Measurements from ENCODE around the gene TOP3B. TPM values are rescaled to one million over a fixed set of nuclear protein-coding genes. Genes with fewer than 3 reads are reported as not detected.

The TOP3B gene
- total RNA-seq, 2 donors from 2014 or later, result 29.6 to 33.2 TPM

GRCh38 chr22:21985214-21985613 lies 2.6 kb upstream of the TOP3B start:
- H3K4me3 Mint-ChIP-seq, result no peak overlapping the region
- ATAC-seq (replicated peaks in 1 of 2) (no peak), DNase-seq (no peak)
- no peaks in the 10 kb centered on the region for H3K36me3 Mint-ChIP-seq (ENCODE audit: insufficient read depth in 2 of 2)
- peaks cover 10% of the 10 kb centered on the region for H3K27me3 Mint-ChIP-seq (ENCODE audit: low read depth)
- no peaks in the 10 kb centered on the region for H3K9me3 Mint-ChIP-seq
- no peak overlapping the region for H3K27ac Mint-ChIP-seq
- H3K4me1 Mint-ChIP-seq (ENCODE audit: low read depth), result peaks cover 19% of the 10 kb centered on the region

- no peak for DNase-seq
Measured at GRCh38 chr22:21984793-21985192, 2.2 kb upstream of the TOP3B start.

GRCh38 chr22:21981874-21982273 lies 713 bp downstream of the TOP3B start:
- no peak for DNase-seq
- peak overlapping the region; percentile 76 for H3K27ac Mint-ChIP-seq
- no peak for ATAC-seq (replicated peaks in 1 of 2)
- no peaks in the 10 kb centered on the region for H3K9me3 Mint-ChIP-seq
- H3K4me3 Mint-ChIP-seq, result peak overlapping the region; percentile 91
- peaks cover 37% of the 10 kb centered on the region for H3K4me1 Mint-ChIP-seq (ENCODE audit: low read depth)
- H3K27me3 Mint-ChIP-seq (ENCODE audit: low read depth), result no peaks in the 10 kb centered on the region
- H3K36me3 Mint-ChIP-seq (ENCODE audit: insufficient read depth in 2 of 2), result no peaks in the 10 kb centered on the region

More at GRCh38 chr22:21984793-21985192, 2.2 kb upstream of the TOP3B start:
- Mint-ChIP-seq H3K9me3 (no peaks in the 10 kb centered on the region), H3K36me3 (ENCODE audit: insufficient read depth in 2 of 2) (no peaks in the 10 kb centered on the region), H3K27ac (no peak overlapping the region), H3K4me1 (ENCODE audit: low read depth) (peaks cover 23% of the 10 kb centered on the region), H3K4me3 (peak overlapping the region; percentile 13 to 19), H3K27me3 (ENCODE audit: low read depth) (peaks cover 10% of the 10 kb centered on the region)
- ATAC-seq (replicated peaks in 1 of 2), result no peak

GRCh38 chr22:21980547-21980946 lies 2.0 kb downstream of the TOP3B start:
- H3K36me3 Mint-ChIP-seq (ENCODE audit: insufficient read depth in 2 of 2), result no peaks in the 10 kb centered on the region
- DNase-seq, result no peak
- peak overlapping the region; percentile 76 for H3K27ac Mint-ChIP-seq
- H3K4me1 Mint-ChIP-seq (ENCODE audit: low read depth), result peaks cover 44% of the 10 kb centered on the region
- no peaks in the 10 kb centered on the region for H3K27me3 Mint-ChIP-seq (ENCODE audit: low read depth)
- ATAC-seq (replicated peaks in 1 of 2), result no peak
- peak overlapping the region in 1 of 2 donors; percentile 20 for H3K4me3 Mint-ChIP-seq
- H3K9me3 Mint-ChIP-seq, result no peaks in the 10 kb centered on the region

GRCh38 chr22:21978564-21979386 lies 3.8 kb downstream of the TOP3B start:
- ATAC-seq (replicated peaks in 1 of 2), result no peak
- DNase-seq, result no peak
- Mint-ChIP-seq H3K4me3 (no peak overlapping the region), H3K4me1 (ENCODE audit: low read depth) (peaks cover 44% of the 10 kb centered on the region), H3K36me3 (ENCODE audit: insufficient read depth in 2 of 2) (peaks cover 0 to 2% of the 10 kb centered on the region in 2 donors), H3K9me3 (no peaks in the 10 kb centered on the region), H3K27ac (no peak overlapping the region), H3K27me3 (ENCODE audit: low read depth) (no peaks in the 10 kb centered on the region)

- ATAC-seq (replicated peaks in 1 of 2) (no peak), DNase-seq (no peak)
- peaks cover 44% of the 10 kb centered on the region for H3K4me1 Mint-ChIP-seq (ENCODE audit: low read depth)
- H3K4me3 Mint-ChIP-seq, result no peak overlapping the region
- no peaks in the 10 kb centered on the region for H3K27me3 Mint-ChIP-seq (ENCODE audit: low read depth)
- H3K27ac Mint-ChIP-seq, result no peak overlapping the region
- H3K9me3 Mint-ChIP-seq, result no peaks in the 10 kb centered on the region
- peaks cover 0 to 2% of the 10 kb centered on the region in 2 donors for H3K36me3 Mint-ChIP-seq (ENCODE audit: insufficient read depth in 2 of 2)
Measured at GRCh38 chr22:21977814-21978213, 4.8 kb downstream of the TOP3B start.

GRCh38 chr22:21975854-21976345 lies 6.7 kb downstream of the TOP3B start:
- Mint-ChIP-seq H3K27ac (no peak overlapping the region), H3K4me1 (ENCODE audit: low read depth) (peaks cover 32% of the 10 kb centered on the region), H3K27me3 (ENCODE audit: low read depth) (no peaks in the 10 kb centered on the region), H3K4me3 (no peak overlapping the region), H3K9me3 (no peaks in the 10 kb centered on the region), H3K36me3 (ENCODE audit: insufficient read depth in 2 of 2) (peaks cover 0 to 6% of the 10 kb centered on the region in 2 donors)
- no peak for ATAC-seq (replicated peaks in 1 of 2)
- no peak for DNase-seq

- Mint-ChIP-seq H3K36me3 (ENCODE audit: insufficient read depth in 2 of 2) (peaks cover 2 to 7% of the 10 kb centered on the region in 2 donors), H3K9me3 (no peaks in the 10 kb centered on the region), H3K4me3 (no peak overlapping the region), H3K27me3 (ENCODE audit: low read depth) (no peaks in the 10 kb centered on the region), H3K27ac (no peak overlapping the region), H3K4me1 (ENCODE audit: low read depth) (peaks cover 26% of the 10 kb centered on the region)
- DNase-seq, result no peak
- no peak for ATAC-seq (replicated peaks in 1 of 2)
Measured at GRCh38 chr22:21975273-21975672, 7.3 kb downstream of the TOP3B start.

- Mint-ChIP-seq H3K9me3 (no peaks in the 10 kb centered on the region), H3K4me1 (ENCODE audit: low read depth) (peaks cover 20% of the 10 kb centered on the region), H3K27ac (no peak overlapping the region), H3K4me3 (no peak overlapping the region), H3K27me3 (ENCODE audit: low read depth) (no peaks in the 10 kb centered on the region), H3K36me3 (ENCODE audit: insufficient read depth in 2 of 2) (peaks cover 2 to 7% of the 10 kb centered on the region in 2 donors)
- ATAC-seq (replicated peaks in 1 of 2) (no peak), DNase-seq (no peak)
Measured at GRCh38 chr22:21974058-21974649, 8.4 kb downstream of the TOP3B start.

- Mint-ChIP-seq H3K27ac (no peak overlapping the region), H3K9me3 (no peaks in the 10 kb centered on the region), H3K4me1 (ENCODE audit: low read depth) (peaks cover 9% of the 10 kb centered on the region), H3K36me3 (ENCODE audit: insufficient read depth in 2 of 2) (peaks cover 2 to 14% of the 10 kb centered on the region in 2 donors), H3K27me3 (ENCODE audit: low read depth) (no peaks in the 10 kb centered on the region), H3K4me3 (no peak overlapping the region)
- ATAC-seq (replicated peaks in 1 of 2) (no peak), DNase-seq (no peak)
Measured at GRCh38 chr22:21972806-21973205, 9.8 kb downstream of the TOP3B start.

- H3K27ac Mint-ChIP-seq, result no peak overlapping the region
- peak; percentile 50 to 63 for DNase-seq
- no peaks in the 10 kb centered on the region for H3K27me3 Mint-ChIP-seq (ENCODE audit: low read depth)
- peaks cover 2 to 15% of the 10 kb centered on the region in 2 donors for H3K36me3 Mint-ChIP-seq (ENCODE audit: insufficient read depth in 2 of 2)
- peaks cover 9% of the 10 kb centered on the region for H3K4me1 Mint-ChIP-seq (ENCODE audit: low read depth)
- H3K4me3 Mint-ChIP-seq, result no peak overlapping the region
- no peaks in the 10 kb centered on the region for H3K9me3 Mint-ChIP-seq
- peak; percentile 60 for ATAC-seq (replicated peaks in 1 of 2)
Measured at GRCh38 chr22:21972293-21972779, 10.3 kb downstream of the TOP3B start.

- Mint-ChIP-seq H3K4me1 (ENCODE audit: low read depth) (peaks cover 7% of the 10 kb centered on the region), H3K9me3 (no peaks in the 10 kb centered on the region), H3K27ac (no peak overlapping the region), H3K27me3 (ENCODE audit: low read depth) (no peaks in the 10 kb centered on the region), H3K36me3 (ENCODE audit: insufficient read depth in 2 of 2) (peaks cover 2 to 18% of the 10 kb centered on the region in 2 donors), H3K4me3 (no peak overlapping the region)
- ATAC-seq (replicated peaks in 1 of 2) (no peak), DNase-seq (no peak)
Measured at GRCh38 chr22:21971858-21972275, 10.7 kb downstream of the TOP3B start.
